Measurements from ENCODE around the gene RNF144B.

DNA sequence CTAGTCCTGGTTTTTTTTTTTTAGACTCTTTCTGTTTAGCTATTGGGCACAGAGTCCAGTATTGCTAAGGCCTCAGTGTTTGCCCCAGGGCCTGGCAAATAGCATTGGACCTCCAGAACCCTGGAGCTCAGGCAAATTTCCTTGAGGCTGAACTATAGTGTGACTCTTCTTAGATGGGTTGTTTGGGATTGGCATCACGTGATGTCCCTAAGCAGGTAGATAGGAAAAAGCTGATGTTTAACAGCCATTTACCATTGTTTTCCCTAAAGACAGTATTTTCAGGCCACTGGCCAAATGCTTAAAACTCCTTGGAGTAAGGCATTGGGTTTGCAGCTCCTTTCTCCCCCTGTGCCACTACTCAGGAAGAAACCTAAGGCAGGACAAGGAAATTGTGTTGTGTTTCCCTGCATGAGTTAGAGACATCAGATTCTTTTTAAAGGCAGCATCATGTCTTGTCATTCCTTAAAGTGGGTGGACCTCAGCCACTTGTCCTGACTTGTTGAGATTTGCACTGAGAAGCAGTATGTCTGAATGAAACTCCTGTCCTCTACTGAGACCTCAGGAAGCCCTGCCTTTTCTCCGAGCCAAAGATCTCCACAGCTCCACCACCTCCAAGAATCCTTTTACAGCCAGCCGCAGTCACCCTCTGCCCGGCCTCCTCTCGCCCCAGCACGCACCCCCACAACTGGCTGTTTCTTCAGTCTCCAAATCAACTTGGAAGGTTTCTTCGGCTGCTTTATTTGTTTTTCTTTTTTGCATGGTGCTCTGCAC lies 46.2 kb upstream of the RNF144B start:
- TF ChIP-seq, protein P1, sequence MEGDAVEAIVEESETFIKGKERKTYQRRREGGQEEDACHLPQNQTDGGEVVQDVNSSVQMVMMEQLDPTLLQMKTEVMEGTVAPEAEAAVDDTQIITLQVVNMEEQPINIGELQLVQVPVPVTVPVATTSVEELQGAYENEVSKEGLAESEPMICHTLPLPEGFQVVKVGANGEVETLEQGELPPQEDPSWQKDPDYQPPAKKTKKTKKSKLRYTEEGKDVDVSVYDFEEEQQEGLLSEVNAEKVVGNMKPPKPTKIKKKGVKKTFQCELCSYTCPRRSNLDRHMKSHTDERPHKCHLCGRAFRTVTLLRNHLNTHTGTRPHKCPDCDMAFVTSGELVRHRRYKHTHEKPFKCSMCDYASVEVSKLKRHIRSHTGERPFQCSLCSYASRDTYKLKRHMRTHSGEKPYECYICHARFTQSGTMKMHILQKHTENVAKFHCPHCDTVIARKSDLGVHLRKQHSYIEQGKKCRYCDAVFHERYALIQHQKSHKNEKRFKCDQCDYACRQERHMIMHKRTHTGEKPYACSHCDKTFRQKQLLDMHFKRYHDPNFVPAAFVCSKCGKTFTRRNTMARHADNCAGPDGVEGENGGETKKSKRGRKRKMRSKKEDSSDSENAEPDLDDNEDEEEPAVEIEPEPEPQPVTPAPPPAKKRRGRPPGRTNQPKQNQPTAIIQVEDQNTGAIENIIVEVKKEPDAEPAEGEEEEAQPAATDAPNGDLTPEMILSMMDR (IDR thresholded peaks at IDR 0.05) = no peak
- no peak for TF ChIP-seq POLR2A (IDR thresholded peaks at IDR 0.05)
